K562 (cell line): ENCODE measurements around the gene CCDC136. TPM values are rescaled to one million over a fixed set of nuclear protein-coding genes. Genes with fewer than 3 reads are reported as not detected.

Experiments
- BCLAF1 ChIP-seq, 2 experiments: fragments of 450-650 bp in 1 of 2; IDR thresholded peaks; 2 replicates each; pipeline ENCODE4 v1.6.1; 2011 to 2017; ENCODE audit warnings: low read depth in 2 of 2, antibody characterized with exemption in 1 of 2, borderline replicate concordance in 1 of 2, low read length in 1 of 2, mild to moderate bottlenecking in 1 of 2, mixed read lengths in 1 of 2; ENCODE audit not compliant: control insufficient read depth in 1 of 2
- CC2D1A ChIP-seq: fragments of 450-650 bp; IDR thresholded peaks from 2 replicates; pipeline ENCODE4 v1.6.1; 2017; ENCODE audit warnings: mild to moderate bottlenecking
- HDGF ChIP-seq: fragments of 450-650 bp; IDR thresholded peaks from 2 replicates; pipeline ENCODE4 v1.6.1; 2016
- HMG20A ChIP-seq: fragments of 450-650 bp; formaldehyde crosslinking; conservative IDR thresholded peaks from 2 replicates; pipeline ENCODE4 v1.4.0; 2020; ENCODE audit warnings: mild to moderate bottlenecking, mixed read lengths
- HMG20B ChIP-seq: fragments of 250-450 bp; sonication (Bioruptor Pico); IDR thresholded peaks from 2 replicates; pipeline ENCODE4 v1.5.0; 2021; ENCODE audit warnings: mild to moderate bottlenecking
- KLF1 ChIP-seq: fragments of 450-650 bp; IDR thresholded peaks from 2 replicates; pipeline ENCODE4 v1.6.1; 2016; ENCODE audit warnings: missing genetic modification characterization, missing compliant biosample characterization
- MCM2 ChIP-seq: fragments of 450-650 bp; IDR thresholded peaks from 2 replicates; pipeline ENCODE4 v1.6.1; 2017; ENCODE audit warnings: low read depth, mild to moderate bottlenecking
- NBN ChIP-seq: fragments of 450-650 bp; IDR thresholded peaks from 2 replicates; pipeline ENCODE4 v1.6.1; 2016; ENCODE audit warnings: low read depth, mild to moderate bottlenecking
- NR2C2 ChIP-seq, 2 experiments: fragments of 200-800 bp in 1 of 2; sonication (Bioruptor generic) in 1 of 2; sonication (generic) in 1 of 2; formaldehyde crosslinking in 1 of 2; IDR thresholded peaks; 2 replicates each; pipeline versions ENCODE4 v1.6.1 to v1.8.0; 2016 to 2022; ENCODE audit warnings: mild to moderate bottlenecking in 1 of 2, missing compliant biosample characterization in 1 of 2, missing genetic modification characterization in 1 of 2, missing genetic modification reagents in 1 of 2
- POLR3A ChIP-seq: IDR thresholded peaks from 2 replicates; pipeline ENCODE4 v1.6.1; 2011; ENCODE audit warnings: borderline replicate concordance, mild to moderate bottlenecking, moderate library complexity; ENCODE audit not compliant: insufficient read length, insufficient read depth; ENCODE audit errors: extremely low read depth
- RFX1 ChIP-seq: fragments of 450-650 bp; IDR thresholded peaks from 2 replicates; pipeline ENCODE4 v1.6.1; 2016; ENCODE audit warnings: mild to moderate bottlenecking, moderate library complexity
- ZC3H11A ChIP-seq: IDR thresholded peaks from 2 replicates; pipeline ENCODE4 v1.6.1; 2012; ENCODE audit warnings: low read depth, low read length, improper control_type of control experiment
- ZC3H4 ChIP-seq: sonication (generic); formaldehyde crosslinking; IDR thresholded peaks from 2 replicates; pipeline ENCODE4 v1.9.0; 2021; ENCODE audit warnings: missing genetic modification reagents, borderline replicate concordance
- ZFP36 ChIP-seq: fragments of 150-350 bp; IDR thresholded peaks from 2 replicates; pipeline ENCODE4 v1.6.1; 2018; ENCODE audit warnings: low read length, low read depth; ENCODE audit not compliant: partially characterized antibody
- ZNF133 ChIP-seq: fragments of 250-450 bp; sonication (Bioruptor Pico); IDR thresholded peaks from 2 replicates; pipeline ENCODE4 v1.4.0; 2020; ENCODE audit warnings: mild to moderate bottlenecking
- ZNF253 ChIP-seq: fragments of 250-450 bp; sonication (Bioruptor Pico); conservative IDR thresholded peaks from 2 replicates; pipeline ENCODE4 v1.6.1; 2021; ENCODE audit warnings: mild to moderate bottlenecking
- ZNF561 ChIP-seq: fragments of 450-650 bp; formaldehyde crosslinking; conservative IDR thresholded peaks from 2 replicates; pipeline ENCODE4 v1.4.0; 2020; ENCODE audit warnings: mild to moderate bottlenecking, moderate library complexity
- ZNF609 ChIP-seq: sonication (generic); formaldehyde crosslinking; IDR thresholded peaks from 2 replicates; pipeline ENCODE4 v1.8.1; 2023; ENCODE audit warnings: missing genetic modification reagents, mild to moderate bottlenecking, borderline replicate concordance
- ZNF764 ChIP-seq: fragments of 250-450 bp; sonication (Bioruptor Pico); IDR thresholded peaks from 2 replicates; pipeline ENCODE4 v1.4.0; 2020; ENCODE audit warnings: low read depth, mild to moderate bottlenecking, moderate library complexity
- ZNF766 ChIP-seq: fragments of 200-800 bp; sonication (Bioruptor generic); conservative IDR thresholded peaks from 2 replicates; pipeline ENCODE4 v1.6.1; 2016; ENCODE audit warnings: missing genetic modification characterization, missing compliant biosample characterization
- polyA plus RNA-seq, 8 experiments: library from polyadenylated mRNA; depleted of rRNA in 4 of 8; stranded (reverse) in 5 of 8; unstranded in 3 of 8; fragments of >200 nt; fragmentation: Nextera tagmentation in 2 of 8; fragmentation: Illumina TruSeq in 1 of 8; extraction: Ambion mirVana in 2 of 8; extraction: Trizol in 1 of 8; gene quantifications; 2 replicates each; pipeline versions ENCODE4 v1.2.1 to v1.2.3, GENCODE V29; 2011 to 2014; ENCODE audit warnings: inconsistent platforms in 1 of 8, missing spikeins in 1 of 8
- total RNA-seq, 7 experiments: library from RNA; depleted of rRNA in 6 of 7; stranded (reverse); fragments of >200 nt in 6 of 7; fragmentation: Illumina TruSeq in 2 of 7; extraction: Trizol in 2 of 7; gene quantifications; 2 replicates each; pipeline versions ENCODE4 v1.2.1 to v1.2.3, GENCODE V29; 2011 to 2021; ENCODE audit warnings: low replicate concordance in 1 of 7

CCDC136 gene
- total and polyA plus RNA-seq, 9 of the 15 experiments (the other 6 are each of a cell fraction or from before 2014, with no cell fraction given), result 2.4 to 40.8 (median 26.5) TPM

- TF ChIP-seq HMG20A (CRISPR knock-in tag) (no peak), ZC3H11A (no peak), CC2D1A (no peak), HDGF (0 out of 2 replicates have a peak, but pooled peaks have one; percentile 42), ZNF561 (CRISPR knock-in tag) (no peak), NBN (peak; percentile 33; the same call in 1 of the 2 replicates), NR2C2 (CRISPR knock-in tag; IDR thresholded peaks at IDR 0.05) (no peak), NR2C2 (tag; IDR thresholded peaks at IDR 0.05) (no peak), ZC3H4 (0 out of 2 replicates have a peak, but pooled peaks have one; percentile 12), ZFP36 (no peak), ZNF764 (CRISPR knock-in tag) (no peak), KLF1 (no peak; the same call in 1 of the 2 replicates), MCM2 (no peak), BCLAF1 (IDR thresholded peaks at IDR 0.05; ENCODE audit: borderline replicate concordance in 1 of 2, control insufficient read depth in 1 of 2, low read depth in 2 of 2, low read length in 1 of 2) (no peak), HMG20B (CRISPR knock-in tag) (no peak), ZNF609 (no peak), ZNF133 (no peak), ZNF766 (CRISPR knock-in tag) (0 out of 2 replicates have a peak, but pooled peaks have one; percentile 23), POLR3A (no peak), ZNF253 (CRISPR knock-in tag) (no peak), RFX1 (no peak)
These were observed 38.7 kb downstream of the CCDC136 start, which contains the start of gene FLNC (continued) for GRCh38 chr7:128830231-128831177.
